Measurements from ENCODE around the gene COL17A1. TPM values are rescaled to one million over a fixed set of nuclear protein-coding genes. Genes with fewer than 3 reads are reported as not detected.

The COL17A1 gene
- total and polyA plus RNA-seq, 9 of the 15 experiments (the other 6 are each of a cell fraction or from before 2014, with no cell fraction given) = not detected

DNA sequence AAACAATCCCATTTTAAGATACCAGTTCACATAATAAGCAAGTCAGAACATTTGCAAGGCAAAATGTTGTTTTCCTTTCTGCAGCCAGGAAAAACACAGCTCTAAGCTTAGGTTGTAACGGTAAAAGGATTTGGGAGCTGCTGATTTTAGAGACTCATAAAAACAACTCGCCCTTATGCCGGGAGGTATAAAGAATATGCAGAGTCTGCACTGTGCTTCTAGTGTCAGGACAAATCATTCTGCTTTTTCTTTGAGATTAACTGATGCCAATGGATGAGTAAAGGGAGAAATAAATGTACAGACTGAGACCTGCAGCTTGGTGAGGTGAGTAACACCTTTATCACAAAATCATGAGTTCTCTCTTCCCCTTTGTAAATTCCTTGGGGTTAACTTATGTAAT is 34.3 kb upstream of the COL17A1 start (continued):
- TF ChIP-seq EP300 (IDR thresholded peaks at IDR 0.05; ENCODE audit: low read length) = no peak

DNA sequence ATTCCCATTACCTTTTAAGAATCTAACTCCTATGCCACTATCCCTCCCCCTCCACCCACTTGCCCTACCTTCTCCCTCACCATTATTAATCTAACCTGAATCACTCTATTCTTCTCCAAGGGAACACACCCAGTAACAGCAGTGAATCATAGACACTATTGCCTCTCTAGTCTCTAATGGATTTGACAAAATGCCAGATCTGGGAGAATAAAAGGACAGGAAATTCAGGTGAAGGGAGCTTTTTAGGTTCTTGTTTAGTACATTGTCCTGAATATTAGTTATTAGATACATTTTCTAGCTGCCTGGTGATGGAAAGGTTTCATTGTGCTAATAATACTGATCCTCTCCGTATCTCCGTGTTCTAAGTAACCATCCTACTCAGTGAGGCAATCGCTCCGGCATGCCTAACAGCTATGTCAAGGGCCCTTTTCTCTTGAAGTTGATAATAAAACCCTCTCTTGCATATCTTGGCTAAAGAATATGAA is 32.2 kb upstream of the COL17A1 start:
- H3K9me3 ChIP-seq (replicated peaks; ENCODE audit: control insufficient read depth, insufficient read depth, low read depth, low read length) = no peaks in the 10 kb centered on the region
- H2AFZ ChIP-seq (ENCODE audit: low read depth, low read length) = no peak overlapping the region
- no peak overlapping the region for H3K4me3 ChIP-seq
- WGBS (ENCODE audit: insufficient coverage, low coverage, missing lambda C conversion rate) = 63% methylated on average over 4 of the region's 4 CpGs
- POLR2A ChIA-PET = no interaction called here
- in situ Hi-C loops (cut with MboI) (no loop called here), intact Hi-C loops (cut with micrococcal nuclease) (no loop called here)
- H3K36me3 ChIP-seq (ENCODE audit: control insufficient read depth, insufficient read depth, low read length) = no peaks in the 10 kb centered on the region
- peaks cover 0 to 7% of the 10 kb centered on the region in 2 experiments; a peak in 1 of 5 replicates for H3K4me1 ChIP-seq (replicated peaks in 1 of 2; ENCODE audit: control insufficient read depth in 2 of 2, insufficient read depth in 2 of 2, low read length in 2 of 2)
- DNase-seq (ENCODE audit: extremely low read depth in 1 of 4, low spot score in 3 of 4) (no peak), ATAC-seq (no peak), FAIRE-seq (no peak)
- H3K4me2 ChIP-seq (ENCODE audit: insufficient read depth, low read length) = no peak overlapping the region
- no peak overlapping the region for H3K9ac ChIP-seq (ENCODE audit: insufficient read depth in 1 of 2, low read depth in 2 of 2, low read length in 2 of 2)
- H3K27me3 ChIP-seq (ENCODE audit: control insufficient read depth in 2 of 2, insufficient read depth in 2 of 2, low read length in 2 of 2) = no peaks in the 10 kb centered on the region; a peak in 1 of 5 replicates
- CTCF ChIA-PET (ENCODE audit: low intra/inter-chr PET ratio) = interaction anchor here (0.5 kb wide), 1 partner anchor 168 kb away, joined by 3 read pairs; no protein-coding TSS in a partner anchor
- no peak overlapping the region for H3K27ac ChIP-seq (ENCODE audit: extremely low read depth, low read depth, low read length)
- BruUV-seq (replicated peaks) = no TSS peak
- H3K9me1 ChIP-seq (ENCODE audit: control insufficient read depth, insufficient read depth, low read length) = no peaks in the 10 kb centered on the region
- peaks cover 3% of the 10 kb centered on the region; the same call in 1 of the 3 replicates for H3K79me2 ChIP-seq (ENCODE audit: control insufficient read depth, insufficient read depth, low read length)
- no peaks in the 10 kb centered on the region for H4K20me1 ChIP-seq (replicated peaks; ENCODE audit: control insufficient read depth, insufficient read depth, low read length)
- TF ChIP-seq PHF21A (IDR thresholded peaks at IDR 0.05; ENCODE audit: borderline replicate concordance, low read depth) = no peak
- no peak for TF ChIP-seq TAF15 (IDR thresholded peaks at IDR 0.05; ENCODE audit: low read depth, low read length)
- TF ChIP-seq, protein P1, sequence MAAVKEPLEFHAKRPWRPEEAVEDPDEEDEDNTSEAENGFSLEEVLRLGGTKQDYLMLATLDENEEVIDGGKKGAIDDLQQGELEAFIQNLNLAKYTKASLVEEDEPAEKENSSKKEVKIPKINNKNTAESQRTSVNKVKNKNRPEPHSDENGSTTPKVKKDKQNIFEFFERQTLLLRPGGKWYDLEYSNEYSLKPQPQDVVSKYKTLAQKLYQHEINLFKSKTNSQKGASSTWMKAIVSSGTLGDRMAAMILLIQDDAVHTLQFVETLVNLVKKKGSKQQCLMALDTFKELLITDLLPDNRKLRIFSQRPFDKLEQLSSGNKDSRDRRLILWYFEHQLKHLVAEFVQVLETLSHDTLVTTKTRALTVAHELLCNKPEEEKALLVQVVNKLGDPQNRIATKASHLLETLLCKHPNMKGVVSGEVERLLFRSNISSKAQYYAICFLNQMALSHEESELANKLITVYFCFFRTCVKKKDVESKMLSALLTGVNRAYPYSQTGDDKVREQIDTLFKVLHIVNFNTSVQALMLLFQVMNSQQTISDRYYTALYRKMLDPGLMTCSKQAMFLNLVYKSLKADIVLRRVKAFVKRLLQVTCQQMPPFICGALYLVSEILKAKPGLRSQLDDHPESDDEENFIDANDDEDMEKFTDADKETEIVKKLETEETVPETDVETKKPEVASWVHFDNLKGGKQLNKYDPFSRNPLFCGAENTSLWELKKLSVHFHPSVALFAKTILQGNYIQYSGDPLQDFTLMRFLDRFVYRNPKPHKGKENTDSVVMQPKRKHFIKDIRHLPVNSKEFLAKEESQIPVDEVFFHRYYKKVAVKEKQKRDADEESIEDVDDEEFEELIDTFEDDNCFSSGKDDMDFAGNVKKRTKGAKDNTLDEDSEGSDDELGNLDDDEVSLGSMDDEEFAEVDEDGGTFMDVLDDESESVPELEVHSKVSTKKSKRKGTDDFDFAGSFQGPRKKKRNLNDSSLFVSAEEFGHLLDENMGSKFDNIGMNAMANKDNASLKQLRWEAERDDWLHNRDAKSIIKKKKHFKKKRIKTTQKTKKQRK (IDR thresholded peaks at IDR 0.05; ENCODE audit: borderline replicate concordance, low read depth, low read length) = no peak
- TF ChIP-seq, protein P2, sequence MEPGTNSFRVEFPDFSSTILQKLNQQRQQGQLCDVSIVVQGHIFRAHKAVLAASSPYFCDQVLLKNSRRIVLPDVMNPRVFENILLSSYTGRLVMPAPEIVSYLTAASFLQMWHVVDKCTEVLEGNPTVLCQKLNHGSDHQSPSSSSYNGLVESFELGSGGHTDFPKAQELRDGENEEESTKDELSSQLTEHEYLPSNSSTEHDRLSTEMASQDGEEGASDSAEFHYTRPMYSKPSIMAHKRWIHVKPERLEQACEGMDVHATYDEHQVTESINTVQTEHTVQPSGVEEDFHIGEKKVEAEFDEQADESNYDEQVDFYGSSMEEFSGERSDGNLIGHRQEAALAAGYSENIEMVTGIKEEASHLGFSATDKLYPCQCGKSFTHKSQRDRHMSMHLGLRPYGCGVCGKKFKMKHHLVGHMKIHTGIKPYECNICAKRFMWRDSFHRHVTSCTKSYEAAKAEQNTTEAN (CRISPR knock-in tag; IDR thresholded peaks at IDR 0.05) = no peak
- TF ChIP-seq ZNF695 (CRISPR knock-in tag; IDR thresholded peaks at IDR 0.05) = no peak
- TF ChIP-seq EWSR1 (IDR thresholded peaks at IDR 0.05; ENCODE audit: borderline replicate concordance, low read depth, partially characterized antibody) = no peak
- TF ChIP-seq ZNF77 (CRISPR knock-in tag; IDR thresholded peaks at IDR 0.05) = no peak
- TF ChIP-seq HNRNPUL1 (IDR thresholded peaks at IDR 0.05; ENCODE audit: low read length) = no peak
- TF ChIP-seq, protein P3, sequence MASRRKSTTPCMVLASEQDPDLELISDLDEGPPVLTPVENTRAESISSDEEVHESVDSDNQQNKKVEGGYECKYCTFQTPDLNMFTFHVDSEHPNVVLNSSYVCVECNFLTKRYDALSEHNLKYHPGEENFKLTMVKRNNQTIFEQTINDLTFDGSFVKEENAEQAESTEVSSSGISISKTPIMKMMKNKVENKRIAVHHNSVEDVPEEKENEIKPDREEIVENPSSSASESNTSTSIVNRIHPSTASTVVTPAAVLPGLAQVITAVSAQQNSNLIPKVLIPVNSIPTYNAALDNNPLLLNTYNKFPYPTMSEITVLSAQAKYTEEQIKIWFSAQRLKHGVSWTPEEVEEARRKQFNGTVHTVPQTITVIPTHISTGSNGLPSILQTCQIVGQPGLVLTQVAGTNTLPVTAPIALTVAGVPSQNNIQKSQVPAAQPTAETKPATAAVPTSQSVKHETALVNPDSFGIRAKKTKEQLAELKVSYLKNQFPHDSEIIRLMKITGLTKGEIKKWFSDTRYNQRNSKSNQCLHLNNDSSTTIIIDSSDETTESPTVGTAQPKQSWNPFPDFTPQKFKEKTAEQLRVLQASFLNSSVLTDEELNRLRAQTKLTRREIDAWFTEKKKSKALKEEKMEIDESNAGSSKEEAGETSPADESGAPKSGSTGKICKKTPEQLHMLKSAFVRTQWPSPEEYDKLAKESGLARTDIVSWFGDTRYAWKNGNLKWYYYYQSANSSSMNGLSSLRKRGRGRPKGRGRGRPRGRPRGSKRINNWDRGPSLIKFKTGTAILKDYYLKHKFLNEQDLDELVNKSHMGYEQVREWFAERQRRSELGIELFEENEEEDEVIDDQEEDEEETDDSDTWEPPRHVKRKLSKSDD (conservative IDR thresholded peaks at IDR 0.05; ENCODE audit: low read length) = no peak
